Upper lobe of left lung (tissue), 6 donors: Measurements from ENCODE around the gene IKZF4. TPM values are rescaled to one million over a fixed set of nuclear protein-coding genes. Genes with fewer than 3 reads are reported as not detected.

Experiments used
- ATAC-seq, 2 donors: fragments of 200-7000 bp; cut with Tn5 transposase; one replicate each; pipeline ENCODE4 v1.9.1; 2022; ENCODE audit warnings: mild to moderate bottlenecking in 2 of 2, moderate library complexity in 2 of 2; ENCODE audit not compliant: low FRiP score in 2 of 2
- DNase-seq, 2 donors: peaks; one replicate each; pipeline ENCODE4 v3.0.0-alpha.2; 2019 to 2020
- H3K27ac ChIP-seq, 4 donors: fragments of 200-600 bp; sonication (generic); one replicate each; pipeline ENCODE4 v1.5.1; 2016 to 2019
- H3K27me3 ChIP-seq, 4 donors: fragments of 200-600 bp; sonication (generic); one replicate each; pipeline ENCODE4 v1.5.1; 2017 to 2019
- H3K36me3 ChIP-seq, 4 donors: fragments of 200-600 bp; sonication (generic); one replicate each; pipeline ENCODE4 v1.5.1; 2016 to 2019
- H3K4me1 ChIP-seq, 4 donors: fragments of 200-600 bp; sonication (generic); one replicate each; pipeline ENCODE4 v1.5.1; 2018 to 2019
- H3K4me3 ChIP-seq, 4 donors: fragments of 200-600 bp; sonication (generic); one replicate each; pipeline ENCODE4 v1.5.1; 2017 to 2019; ENCODE audit warnings: mild to moderate bottlenecking in 2 of 4, moderate library complexity in 1 of 4
- H3K9me3 ChIP-seq, 4 donors: fragments of 200-600 bp; sonication (generic); one replicate each; pipeline ENCODE4 v1.5.1; 2018 to 2019
- CTCF ChIP-seq, 6 experiments: fragments of 450-650 bp in 4 of 6; fragments of 200-600 bp in 2 of 6; sonication (generic) in 2 of 6; IDR thresholded peaks; one replicate each; pipeline ENCODE4 v1.5.1; 2016 to 2019; ENCODE audit warnings: antibody characterized with exemption in 6 of 6
- EP300 ChIP-seq, 4 donors: sonication (generic); formaldehyde crosslinking; IDR thresholded peaks; one replicate each; pipeline ENCODE4 v1.5.1; 2017; ENCODE audit warnings: antibody characterized with exemption in 4 of 4, control low read depth in 2 of 4
- POLR2A ChIP-seq, 4 donors: fragments of 450-650 bp; IDR thresholded peaks; one replicate each; pipeline ENCODE4 v1.5.1; 2016 to 2017; ENCODE audit warnings: antibody characterized with exemption in 4 of 4, mild to moderate bottlenecking in 2 of 4
- POLR2AphosphoS5 ChIP-seq, 2 donors: sonication (generic); formaldehyde crosslinking; IDR thresholded peaks; one replicate each; pipeline ENCODE4 v1.5.1; 2017; ENCODE audit warnings: antibody characterized with exemption in 2 of 2
- WGBS, 2 donors: methylation state at CpG; one replicate each; pipeline ENCODE4 v1.1.5; 2017 to 2018; 5-methylcytosine and 5-hydroxymethylcytosine counted together
- total RNA-seq, 6 donors: library from RNA; depleted of rRNA in 4 of 6; stranded (reverse); fragments of >200 nt in 4 of 6; gene quantifications; one replicate each; pipeline versions ENCODE4 v1.1.0 to v1.2.1, GENCODE V29; 2016 to 2021
- donor health status: DM: no; HTN: no; CAD: no; lungs with moderate emphysema.
- donor health status: DM: no; HTN: yes; CAD: no; lungs with severe emphysema.

IKZF4 gene
- total RNA-seq, 6 donors from 2014 or later = 5.6 to 23.0 (median 9.3) TPM

GRCh38 chr12:56028511-56029165 lies 7.8 kb downstream of the IKZF4 start:
- H3K27ac ChIP-seq = peak overlapping the region in 1 of 4 donors; percentile 36
- H3K4me3 ChIP-seq = no peak overlapping the region
- no peak for ATAC-seq
- TF ChIP-seq EP300 (IDR thresholded peaks at IDR 0.05) (no peak), POLR2AphosphoS5 (IDR thresholded peaks at IDR 0.05) (no peak), POLR2A (IDR thresholded peaks at IDR 0.05) (no peak), CTCF (IDR thresholded peaks at IDR 0.05) (no peak)
- peaks cover 0 to 8% (median 0%) of the 10 kb centered on the region in 4 donors for H3K4me1 ChIP-seq
- H3K36me3 ChIP-seq = peaks cover 4 to 51% (median 21%) of the 10 kb centered on the region in 4 donors
- no peaks in the 10 kb centered on the region for H3K9me3 ChIP-seq
- DNase-seq = no peak
- H3K27me3 ChIP-seq = no peaks in the 10 kb centered on the region
- 62 to 72% methylated on average over 5 of the region's 5 CpGs for WGBS, 2 donors

GRCh38 chr12:56029166-56029519 lies 8.3 kb downstream of the IKZF4 start:
- H3K27ac ChIP-seq = peak overlapping the region in 1 of 4 donors; percentile 36

GRCh38 chr12:56029666-56030293 lies 8.9 kb downstream of the IKZF4 start:
- no peak overlapping the region for H3K27ac ChIP-seq
- peaks cover 8 to 59% (median 31%) of the 10 kb centered on the region in 4 donors for H3K36me3 ChIP-seq

More at GRCh38 chr12:56029166-56029519, 8.3 kb downstream of the IKZF4 start:
- TF ChIP-seq POLR2A (IDR thresholded peaks at IDR 0.05) (no peak), POLR2AphosphoS5 (IDR thresholded peaks at IDR 0.05) (no peak), EP300 (IDR thresholded peaks at IDR 0.05) (no peak), CTCF (IDR thresholded peaks at IDR 0.05) (no peak)
- peaks cover 4 to 54% (median 24%) of the 10 kb centered on the region in 4 donors for H3K36me3 ChIP-seq
- ATAC-seq = no peak
- peaks cover 0 to 8% (median 0%) of the 10 kb centered on the region in 4 donors for H3K4me1 ChIP-seq
- no peak for DNase-seq
- no peak overlapping the region for H3K4me3 ChIP-seq
- H3K9me3 ChIP-seq = no peaks in the 10 kb centered on the region
- no peaks in the 10 kb centered on the region for H3K27me3 ChIP-seq

GRCh38 chr12:56031987-56032386 lies 11.1 kb downstream of the IKZF4 start:
- Histone ChIP-seq H3K27ac (no peak overlapping the region), H3K4me3 (no peak overlapping the region), H3K27me3 (no peaks in the 10 kb centered on the region), H3K9me3 (no peaks in the 10 kb centered on the region), H3K36me3 (peaks cover 9 to 67% (median 39%) of the 10 kb centered on the region in 4 donors), H3K4me1 (peaks cover 0 to 8% (median 0%) of the 10 kb centered on the region in 4 donors)
- DNase-seq (no peak), ATAC-seq (no peak)
- TF ChIP-seq EP300 (IDR thresholded peaks at IDR 0.05) (no peak), CTCF (IDR thresholded peaks at IDR 0.05) (no peak), POLR2A (IDR thresholded peaks at IDR 0.05) (no peak), POLR2AphosphoS5 (IDR thresholded peaks at IDR 0.05) (no peak)
- WGBS, 2 donors = 74 to 93% methylated on average over 1 of the region's 1 CpG

More at GRCh38 chr12:56029666-56030293, 8.9 kb downstream of the IKZF4 start:
- 85 to 87% methylated on average over 6 of the region's 6 CpGs for WGBS, 2 donors
- Histone ChIP-seq H3K4me3 (no peak overlapping the region), H3K9me3 (no peaks in the 10 kb centered on the region), H3K27me3 (no peaks in the 10 kb centered on the region), H3K4me1 (peaks cover 0 to 8% (median 0%) of the 10 kb centered on the region in 4 donors)
- peak in 1 of 2 donors; percentile 39 for DNase-seq
- TF ChIP-seq POLR2A (IDR thresholded peaks at IDR 0.05) (no peak), CTCF (IDR thresholded peaks at IDR 0.05) (peak; percentile 28 to 69 (median 60))
- ATAC-seq = peak; percentile 73 to 81
